Measurements from ENCODE around the gene FAM168A.

FAM168A gene

GRCh38 chr11:73404506-73405145 lies 193.3 kb downstream of the FAM168A start:
- in situ Hi-C loops (cut with MboI; ENCODE audit: low sequenced_read_pairs) = no loop called here

GRCh38 chr11:73404048-73404447 lies 193.9 kb downstream of the FAM168A start:
- in situ Hi-C loops (cut with MboI; ENCODE audit: low sequenced_read_pairs) = no loop called here

- in situ Hi-C loops (cut with MboI; ENCODE audit: low sequenced_read_pairs) = no loop called here
Measured at GRCh38 chr11:73403541-73403940, 194.4 kb downstream of the FAM168A start.

- in situ Hi-C loops (cut with MboI; ENCODE audit: low sequenced_read_pairs) = no loop called here
Measured at GRCh38 chr11:73402834-73403185, 195.1 kb downstream of the FAM168A start.

- in situ Hi-C loops (cut with MboI; ENCODE audit: low sequenced_read_pairs) = no loop called here
Measured at GRCh38 chr11:73401924-73402833, 195.7 kb downstream of the FAM168A start.

- in situ Hi-C loops (cut with MboI; ENCODE audit: low sequenced_read_pairs) = no loop called here
Measured at GRCh38 chr11:73401217-73401923, 196.5 kb downstream of the FAM168A start.

GRCh38 chr11:73400293-73400692 lies 197.6 kb downstream of the FAM168A start:
- in situ Hi-C loops (cut with MboI; ENCODE audit: low sequenced_read_pairs) = no loop called here

- in situ Hi-C loops (cut with MboI; ENCODE audit: low sequenced_read_pairs) = loop anchor here (10.0 kb wide), 1 partner anchor 105 kb away; no protein-coding TSS in a partner anchor
Measured at GRCh38 chr11:73399636-73400035, 198.3 kb downstream of the FAM168A start.

GRCh38 chr11:73399159-73399590 lies 198.7 kb downstream of the FAM168A start:
- in situ Hi-C loops (cut with MboI; ENCODE audit: low sequenced_read_pairs) = loop anchor here (10.0 kb wide), 1 partner anchor 104 kb away; no protein-coding TSS in a partner anchor

- in situ Hi-C loops (cut with MboI; ENCODE audit: low sequenced_read_pairs) = loop anchor here (10.0 kb wide), 1 partner anchor 104 kb away; no protein-coding TSS in a partner anchor
Measured at GRCh38 chr11:73398721-73399120, 199.2 kb downstream of the FAM168A start.

GRCh38 chr11:73398132-73398526 lies 199.8 kb downstream of the FAM168A start:
- in situ Hi-C loops (cut with MboI; ENCODE audit: low sequenced_read_pairs) = loop anchor here (10.0 kb wide), 1 partner anchor 103 kb away; no protein-coding TSS in a partner anchor

- in situ Hi-C loops (cut with MboI; ENCODE audit: low sequenced_read_pairs) = loop anchor here (10.0 kb wide), 1 partner anchor 103 kb away; no protein-coding TSS in a partner anchor
Measured at GRCh38 chr11:73397468-73398131, 200.3 kb downstream of the FAM168A start.

GRCh38 chr11:73396985-73397384 lies 200.9 kb downstream of the FAM168A start:
- in situ Hi-C loops (cut with MboI; ENCODE audit: low sequenced_read_pairs) = loop anchor here (10.0 kb wide), 1 partner anchor 102 kb away; no protein-coding TSS in a partner anchor

GRCh38 chr11:73396251-73396930 lies 201.5 kb downstream of the FAM168A start:
- in situ Hi-C loops (cut with MboI; ENCODE audit: low sequenced_read_pairs) = loop anchor here (10.0 kb wide), 1 partner anchor 102 kb away; no protein-coding TSS in a partner anchor

- in situ Hi-C loops (cut with MboI; ENCODE audit: low sequenced_read_pairs) = loop anchor here (10.0 kb wide), 1 partner anchor 101 kb away; no protein-coding TSS in a partner anchor
Measured at GRCh38 chr11:73395297-73396208, 202.4 kb downstream of the FAM168A start.

GRCh38 chr11:73394416-73395296 lies 203.3 kb downstream of the FAM168A start:
- in situ Hi-C loops (cut with MboI; ENCODE audit: low sequenced_read_pairs) = loop anchor here (10.0 kb wide), 1 partner anchor 100 kb away; no protein-coding TSS in a partner anchor

All from HL-60/S4 treated with retinoic acid at 250 ng/mL for 4 days and 3 days (cell line).